ENCODE measurements around the gene TRIM24.

DNA sequence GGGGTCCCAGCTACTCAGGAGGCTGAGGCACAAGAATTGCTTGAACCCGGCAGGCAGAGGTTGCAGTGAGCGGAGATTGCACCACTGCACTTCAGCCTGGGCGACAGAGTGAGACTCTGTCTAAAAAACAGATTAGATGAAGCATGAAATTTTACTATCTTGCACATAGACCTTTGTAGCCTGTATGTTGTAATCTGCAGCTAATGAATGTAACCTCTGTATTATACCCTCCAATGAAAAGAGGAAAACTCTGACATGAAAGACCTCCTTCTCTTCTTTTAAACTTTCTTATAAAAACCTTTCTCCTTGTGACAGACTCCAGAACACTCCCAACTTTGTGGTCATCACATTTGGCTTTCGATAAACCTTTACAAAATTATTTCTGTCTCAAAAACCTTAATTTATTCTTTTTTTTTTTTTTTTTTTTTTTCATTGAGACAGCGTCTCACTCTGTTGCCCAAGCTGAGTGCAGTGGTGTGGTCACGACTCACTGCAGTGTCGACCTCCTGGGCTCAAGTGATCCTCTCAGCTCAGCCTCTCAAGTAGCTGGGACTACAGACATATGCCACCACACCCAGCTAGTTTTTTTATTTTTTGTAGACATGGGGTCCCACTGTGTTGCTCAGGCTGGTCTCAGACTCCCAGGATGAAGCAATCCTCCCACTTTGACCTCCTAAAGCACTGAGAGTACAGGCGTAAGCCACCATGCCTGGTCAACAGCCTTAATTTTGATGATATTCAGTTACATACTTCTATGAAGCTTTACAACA, 143.7 kb downstream of the TRIM24 start:
- TF ChIP-seq CTCF (IDR thresholded peaks at IDR 0.05) (no peak), RXRA (IDR thresholded peaks at IDR 0.05; ENCODE audit: borderline replicate concordance, low read depth) (no peak), EZH2phosphoT487 (IDR thresholded peaks at IDR 0.05; ENCODE audit: borderline replicate concordance, low read depth) (no peak), EP300 (IDR thresholded peaks at IDR 0.05; ENCODE audit: borderline replicate concordance in 1 of 2, low read depth in 1 of 2, low read length in 1 of 2) (no peak), YY1 (IDR thresholded peaks at IDR 0.05; ENCODE audit: low read depth) (no peak), CHD2 (IDR thresholded peaks at IDR 0.05; ENCODE audit: low read length, partially characterized antibody) (no peak)
- TF ChIP-seq, protein P1, sequence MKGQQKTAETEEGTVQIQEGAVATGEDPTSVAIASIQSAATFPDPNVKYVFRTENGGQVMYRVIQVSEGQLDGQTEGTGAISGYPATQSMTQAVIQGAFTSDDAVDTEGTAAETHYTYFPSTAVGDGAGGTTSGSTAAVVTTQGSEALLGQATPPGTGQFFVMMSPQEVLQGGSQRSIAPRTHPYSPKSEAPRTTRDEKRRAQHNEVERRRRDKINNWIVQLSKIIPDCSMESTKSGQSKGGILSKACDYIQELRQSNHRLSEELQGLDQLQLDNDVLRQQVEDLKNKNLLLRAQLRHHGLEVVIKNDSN (IDR thresholded peaks at IDR 0.05; ENCODE audit: borderline replicate concordance, low read depth), result no peak

Measured in SK-N-SH (cell line).